T-helper 2 cell treated with Interferon-gamma antibody and Interleukin-4, amounts not matched to agents 100 ng/mL and 5 ng/mL, for 36 hours (primary cell): ENCODE measurements around the gene PWWP2A. TPM values are rescaled to one million over a fixed set of nuclear protein-coding genes. Genes with fewer than 3 reads are reported as not detected.

ENCODE experiments used
- total RNA-seq: library from RNA; stranded (reverse); gene quantifications from 2 replicates; pipeline ENCODE4 v1.2.3, GENCODE V29; 2022

PWWP2A gene
- total RNA-seq, 1 donor from 2014 or later: 28.9 TPM

Other genes with a start within 250 kb of the PWWP2A start
- not detected in 2 replicates for gene ADRA1B, start 203.0 kb downstream of the PWWP2A start, total RNA-seq
- gene TTC1, start 110.3 kb downstream of the PWWP2A start, total RNA-seq: 55.5 and 56.9 TPM in 2 replicates
- not detected in 2 replicates for gene FABP6, start 110.1 kb upstream of the PWWP2A start, total RNA-seq
- not detected in 2 replicates for gene CCNJL, start 193.1 kb upstream of the PWWP2A start, total RNA-seq